ENCODE results near the gene RBP3. TPM values are rescaled to one million over a fixed set of nuclear protein-coding genes. Genes with fewer than 3 reads are reported as not detected.

The RBP3 gene
- total and polyA plus RNA-seq, 3 donors from 2014 or later, result 0.09 to 0.25 TPM; not detected in 1

DNA sequence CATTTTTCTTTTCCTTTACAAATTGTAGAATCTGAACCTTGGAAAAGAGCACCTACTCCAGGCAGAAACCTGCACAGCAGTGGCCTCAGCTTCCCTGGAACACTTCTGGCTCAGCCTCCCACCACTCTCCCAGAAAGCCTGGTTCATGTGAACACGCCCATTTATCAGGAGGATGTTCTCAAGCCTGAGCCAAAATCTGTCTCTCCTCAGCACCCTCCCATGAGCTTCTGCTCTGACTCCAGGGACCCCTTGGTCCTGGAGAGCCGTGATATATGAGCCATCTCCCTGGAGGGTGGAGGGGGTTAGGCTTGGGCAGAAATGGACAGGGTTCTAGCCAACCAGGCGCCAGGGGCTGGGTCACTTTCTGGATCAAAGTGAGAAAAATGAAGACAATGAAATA is 15.8 kb upstream of the RBP3 start:
- Histone ChIP-seq H3K4me1 (no peaks in the 10 kb centered on the region), H3K9me3 (no peaks in the 10 kb centered on the region), H3K36me3 (ENCODE audit: low read depth, missing control alignments) (no peaks in the 10 kb centered on the region), H3K27me3 (no peaks in the 10 kb centered on the region), H3K27ac (no peak overlapping the region), H3K4me3 (no peak overlapping the region)
- WGBS, 2 donors, result 66 to 74% methylated on average over 3 of the region's 3 CpGs
- intact Hi-C loops (cut with DNase I; ENCODE audit: low total_unique reads), result no loop called here
- no peak for TF ChIP-seq POLR2A (IDR thresholded peaks at IDR 0.05)
- TF ChIP-seq, protein P1, sequence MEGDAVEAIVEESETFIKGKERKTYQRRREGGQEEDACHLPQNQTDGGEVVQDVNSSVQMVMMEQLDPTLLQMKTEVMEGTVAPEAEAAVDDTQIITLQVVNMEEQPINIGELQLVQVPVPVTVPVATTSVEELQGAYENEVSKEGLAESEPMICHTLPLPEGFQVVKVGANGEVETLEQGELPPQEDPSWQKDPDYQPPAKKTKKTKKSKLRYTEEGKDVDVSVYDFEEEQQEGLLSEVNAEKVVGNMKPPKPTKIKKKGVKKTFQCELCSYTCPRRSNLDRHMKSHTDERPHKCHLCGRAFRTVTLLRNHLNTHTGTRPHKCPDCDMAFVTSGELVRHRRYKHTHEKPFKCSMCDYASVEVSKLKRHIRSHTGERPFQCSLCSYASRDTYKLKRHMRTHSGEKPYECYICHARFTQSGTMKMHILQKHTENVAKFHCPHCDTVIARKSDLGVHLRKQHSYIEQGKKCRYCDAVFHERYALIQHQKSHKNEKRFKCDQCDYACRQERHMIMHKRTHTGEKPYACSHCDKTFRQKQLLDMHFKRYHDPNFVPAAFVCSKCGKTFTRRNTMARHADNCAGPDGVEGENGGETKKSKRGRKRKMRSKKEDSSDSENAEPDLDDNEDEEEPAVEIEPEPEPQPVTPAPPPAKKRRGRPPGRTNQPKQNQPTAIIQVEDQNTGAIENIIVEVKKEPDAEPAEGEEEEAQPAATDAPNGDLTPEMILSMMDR (IDR thresholded peaks at IDR 0.05), result no peak
- DNase-seq, result no peak

DNA sequence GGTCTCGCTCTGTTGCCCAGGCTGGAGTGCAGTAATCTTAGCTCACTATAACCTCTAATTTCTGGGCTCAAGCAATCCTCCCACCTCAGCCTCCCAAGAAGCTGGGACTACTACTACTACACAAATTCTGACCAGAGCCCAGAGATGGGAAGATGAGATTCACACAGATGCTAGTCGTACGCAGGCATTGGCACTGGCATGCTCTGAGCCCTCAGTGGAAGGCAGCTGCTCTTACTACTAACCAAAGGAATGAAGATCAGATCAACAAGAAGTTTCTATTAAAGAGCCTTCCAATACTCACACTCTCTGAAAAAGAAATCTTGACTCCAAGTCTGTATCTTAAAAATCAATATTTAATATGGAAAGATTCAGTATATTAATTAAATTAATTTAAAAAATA is 15.2 kb upstream of the RBP3 start:
- no peaks in the 10 kb centered on the region for H3K36me3 ChIP-seq (ENCODE audit: low read depth, missing control alignments)
- 96% methylated on average over 3 of the region's 3 CpGs for WGBS, 2 donors
- H3K27me3 ChIP-seq, result no peaks in the 10 kb centered on the region
- H3K9me3 ChIP-seq, result no peaks in the 10 kb centered on the region
- intact Hi-C loops (cut with DNase I; ENCODE audit: low total_unique reads), result no loop called here
- DNase-seq, result no peak
- no peak overlapping the region for H3K27ac ChIP-seq
- no peaks in the 10 kb centered on the region for H3K4me1 ChIP-seq
- no peak for TF ChIP-seq POLR2A (IDR thresholded peaks at IDR 0.05)
- no peak overlapping the region for H3K4me3 ChIP-seq

GRCh38 chr10:47333532-47333931 is 14.6 kb upstream of the RBP3 start:
- WGBS, 2 donors, result 86 to 92% methylated on average over 6 of the region's 6 CpGs

GRCh38 chr10:47334466-47335295 is 13.5 kb upstream of the RBP3 start:
- H3K27me3 ChIP-seq, result no peaks in the 10 kb centered on the region
- H3K4me1 ChIP-seq, result no peaks in the 10 kb centered on the region
- no peaks in the 10 kb centered on the region for H3K9me3 ChIP-seq
- TF ChIP-seq, protein P1 (IDR thresholded peaks at IDR 0.05), result no peak
- no peak for TF ChIP-seq POLR2A (IDR thresholded peaks at IDR 0.05)
- no peak overlapping the region for H3K27ac ChIP-seq
- intact Hi-C loops (cut with DNase I; ENCODE audit: low total_unique reads), result no loop called here
- WGBS, 2 donors, result 80 to 87% methylated on average over 8 of the region's 8 CpGs
- H3K4me3 ChIP-seq, result no peak overlapping the region
- DNase-seq, result no peak
- no peaks in the 10 kb centered on the region for H3K36me3 ChIP-seq (ENCODE audit: low read depth, missing control alignments)

More at GRCh38 chr10:47333532-47333931, 14.6 kb upstream of the RBP3 start:
- Histone ChIP-seq H3K36me3 (ENCODE audit: low read depth, missing control alignments) (no peaks in the 10 kb centered on the region), H3K27me3 (no peaks in the 10 kb centered on the region), H3K4me1 (no peaks in the 10 kb centered on the region), H3K27ac (no peak overlapping the region), H3K4me3 (no peak overlapping the region), H3K9me3 (no peaks in the 10 kb centered on the region)
- intact Hi-C loops (cut with DNase I; ENCODE audit: low total_unique reads), result no loop called here
- no peak for DNase-seq
- no peak for TF ChIP-seq POLR2A (IDR thresholded peaks at IDR 0.05)
- TF ChIP-seq, protein P1 (IDR thresholded peaks at IDR 0.05), result no peak

GRCh38 chr10:47335906-47336305 is 12.3 kb upstream of the RBP3 start:
- TF ChIP-seq POLR2A (IDR thresholded peaks at IDR 0.05), result no peak
- TF ChIP-seq, protein P1 (IDR thresholded peaks at IDR 0.05), result no peak
- H3K27me3 ChIP-seq, result no peaks in the 10 kb centered on the region
- intact Hi-C loops (cut with DNase I; ENCODE audit: low total_unique reads), result no loop called here
- H3K9me3 ChIP-seq, result no peaks in the 10 kb centered on the region
- no peak overlapping the region for H3K27ac ChIP-seq
- DNase-seq, result no peak
- H3K36me3 ChIP-seq (ENCODE audit: low read depth, missing control alignments), result no peaks in the 10 kb centered on the region
- H3K4me1 ChIP-seq, result no peaks in the 10 kb centered on the region
- H3K4me3 ChIP-seq, result no peak overlapping the region
- 92 to 98% methylated on average over 5 of the region's 5 CpGs for WGBS, 2 donors
